Gastrocnemius medialis (tissue), 4 donors: ENCODE measurements around the gene PHOSPHO2. TPM values are rescaled to one million over a fixed set of nuclear protein-coding genes. Genes with fewer than 3 reads are reported as not detected.

ENCODE experiments used
- ATAC-seq, 2 donors: fragments of 150-250 bp; one replicate each; pipeline ENCODE4 v1.9.1; 2016
- DNase-seq, 2 donors: peaks; one replicate each; pipeline ENCODE4 v3.0.0-alpha.2; 2019
- H3K27ac ChIP-seq, 4 donors: fragments of 200-600 bp; sonication (generic); 1 replicate in 1 of 4; 2 replicates in 3 of 4; pipeline ENCODE4 v1.5.1; 2016 to 2018; ENCODE audit warnings: mild to moderate bottlenecking in 2 of 4, moderate library complexity in 1 of 4
- H3K27me3 ChIP-seq, 3 donors: fragments of 200-600 bp; sonication (generic) in 2 of 3; 1 replicate in 1 of 3; 2 replicates in 2 of 3; pipeline versions ENCODE4 v1.5.1 to v1.6.0; 2016 to 2019; ENCODE audit warnings: mild to moderate bottlenecking in 1 of 3, moderate library complexity in 1 of 3
- H3K36me3 ChIP-seq, 2 donors: fragments of 200-600 bp; sonication (generic) in 1 of 2; one replicate each; pipeline ENCODE4 v1.5.1; 2017 to 2018
- H3K4me1 ChIP-seq, 2 donors: fragments of 200-600 bp; sonication (generic) in 1 of 2; one replicate each; pipeline ENCODE4 v1.5.1; 2016 to 2017; ENCODE audit warnings: mild to moderate bottlenecking in 2 of 2
- H3K4me3 ChIP-seq, 4 donors: fragments of 200-600 bp; sonication (generic) in 3 of 4; 1 replicate in 1 of 4; 2 replicates in 3 of 4; pipeline ENCODE4 v1.5.1; 2016 to 2019; ENCODE audit warnings: mild to moderate bottlenecking in 2 of 4
- H3K9me3 ChIP-seq, 3 donors: fragments of 200-600 bp; sonication (generic) in 2 of 3; 1 replicate in 1 of 3; 2 replicates in 2 of 3; pipeline ENCODE4 v1.5.1; 2016 to 2019
- POLR2A ChIP-seq, 2 donors: fragments of 450-650 bp; IDR thresholded peaks; one replicate each; pipeline ENCODE4 v1.6.1; 2017; ENCODE audit warnings: antibody characterized with exemption in 2 of 2, mild to moderate bottlenecking in 2 of 2, moderate library complexity in 2 of 2
- in situ Hi-C, 4 donors: fragments of 200-750 bp; cut with MboI; loops; one replicate each; pipeline versions ENCODE4 v1.15.0 to v1.8.0; 2017; ENCODE audit warnings: low sequenced_read_pairs in 4 of 4
- intact Hi-C: fragments of 100-400 bp; cut with DNase I; formaldehyde crosslinking; loops from one replicate; pipeline ENCODE4 v1.15.1; 2023; ENCODE audit warnings: low total_unique reads
- total RNA-seq, 4 donors: library from RNA; depleted of rRNA; stranded (reverse); fragments of >200 nt; gene quantifications; one replicate each; pipeline versions ENCODE4 v1.1.0 to v1.2.3, GENCODE V29; 2016
- TF ChIP-seq, protein P1 (sequence below), 5 experiments: fragments of 450-650 bp in 3 of 5; fragments of 200-600 bp in 2 of 5; sonication (generic) in 2 of 5; IDR thresholded peaks in 4 of 5; conservative IDR thresholded peaks in 1 of 5; 1 replicate in 4 of 5; 2 replicates in 1 of 5; pipeline ENCODE4 v1.5.1; 2016 to 2019; ENCODE audit warnings: antibody characterized with exemption in 5 of 5, mild to moderate bottlenecking in 3 of 5, moderate library complexity in 3 of 5

The PHOSPHO2 gene
- total RNA-seq, 4 donors from 2014 or later: 2.0 to 9.4 (median 2.9) TPM

GRCh38 chr2:169718930-169719504 is 24.7 kb downstream of the PHOSPHO2 start:
- Histone ChIP-seq H3K4me1 (peaks cover 0 to 9% of the 10 kb centered on the region in 2 donors), H3K4me3 (no peak overlapping the region), H3K36me3 (no peaks in the 10 kb centered on the region), H3K9me3 (no peaks in the 10 kb centered on the region), H3K27me3 (no peaks in the 10 kb centered on the region), H3K27ac (no peak overlapping the region)
- intact Hi-C loops (no loop called here), in situ Hi-C loops (no loop called here)
- DNase-seq: no peak
- no peak for TF ChIP-seq POLR2A (IDR thresholded peaks at IDR 0.05)
- TF ChIP-seq, protein P1, sequence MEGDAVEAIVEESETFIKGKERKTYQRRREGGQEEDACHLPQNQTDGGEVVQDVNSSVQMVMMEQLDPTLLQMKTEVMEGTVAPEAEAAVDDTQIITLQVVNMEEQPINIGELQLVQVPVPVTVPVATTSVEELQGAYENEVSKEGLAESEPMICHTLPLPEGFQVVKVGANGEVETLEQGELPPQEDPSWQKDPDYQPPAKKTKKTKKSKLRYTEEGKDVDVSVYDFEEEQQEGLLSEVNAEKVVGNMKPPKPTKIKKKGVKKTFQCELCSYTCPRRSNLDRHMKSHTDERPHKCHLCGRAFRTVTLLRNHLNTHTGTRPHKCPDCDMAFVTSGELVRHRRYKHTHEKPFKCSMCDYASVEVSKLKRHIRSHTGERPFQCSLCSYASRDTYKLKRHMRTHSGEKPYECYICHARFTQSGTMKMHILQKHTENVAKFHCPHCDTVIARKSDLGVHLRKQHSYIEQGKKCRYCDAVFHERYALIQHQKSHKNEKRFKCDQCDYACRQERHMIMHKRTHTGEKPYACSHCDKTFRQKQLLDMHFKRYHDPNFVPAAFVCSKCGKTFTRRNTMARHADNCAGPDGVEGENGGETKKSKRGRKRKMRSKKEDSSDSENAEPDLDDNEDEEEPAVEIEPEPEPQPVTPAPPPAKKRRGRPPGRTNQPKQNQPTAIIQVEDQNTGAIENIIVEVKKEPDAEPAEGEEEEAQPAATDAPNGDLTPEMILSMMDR (IDR thresholded peaks at IDR 0.05 in 4 of 5, conservative IDR thresholded peaks at IDR 0.05 in 1 of 5): no peak
- no peak for ATAC-seq

- H3K4me1 ChIP-seq: no peaks in the 10 kb centered on the region
- H3K27ac ChIP-seq: no peak overlapping the region
- no peaks in the 10 kb centered on the region for H3K27me3 ChIP-seq
- TF ChIP-seq, protein P1 (IDR thresholded peaks at IDR 0.05 in 4 of 5, conservative IDR thresholded peaks at IDR 0.05 in 1 of 5): no peak
- no peak for TF ChIP-seq POLR2A (IDR thresholded peaks at IDR 0.05)
- no peak for DNase-seq
- H3K36me3 ChIP-seq: no peaks in the 10 kb centered on the region
- in situ Hi-C loops (no loop called here), intact Hi-C loops (no loop called here)
- no peaks in the 10 kb centered on the region for H3K9me3 ChIP-seq
- ATAC-seq: no peak
- H3K4me3 ChIP-seq: no peak overlapping the region
Measured at GRCh38 chr2:169721016-169721415, 26.7 kb downstream of the PHOSPHO2 start.

- no peak for ATAC-seq
- Histone ChIP-seq H3K36me3 (no peaks in the 10 kb centered on the region), H3K9me3 (no peaks in the 10 kb centered on the region), H3K4me3 (no peak overlapping the region), H3K4me1 (no peaks in the 10 kb centered on the region), H3K27me3 (no peaks in the 10 kb centered on the region), H3K27ac (no peak overlapping the region)
- no peak for DNase-seq
- TF ChIP-seq, protein P1 (IDR thresholded peaks at IDR 0.05 in 4 of 5, conservative IDR thresholded peaks at IDR 0.05 in 1 of 5): no peak
- intact Hi-C loops (no loop called here), in situ Hi-C loops (no loop called here)
Measured at GRCh38 chr2:169727065-169727464, 32.8 kb downstream of the PHOSPHO2 start.

DNA sequence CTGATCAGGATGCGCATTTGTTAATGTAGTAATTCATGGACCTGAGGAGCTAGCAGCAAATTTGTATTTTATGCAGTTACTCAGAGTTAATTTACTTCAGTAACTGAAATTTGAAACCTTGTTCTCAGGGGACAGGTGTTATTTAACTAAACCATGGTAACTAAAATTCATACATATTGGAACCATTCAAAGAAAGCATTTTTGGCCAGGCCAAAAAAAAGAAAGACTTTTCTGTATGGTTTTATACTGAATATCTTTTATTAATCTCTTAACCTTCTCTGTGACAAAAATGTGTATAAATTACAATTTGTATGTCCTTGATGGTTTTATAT is 35.0 kb downstream of the PHOSPHO2 start:
- no peak for TF ChIP-seq POLR2A (IDR thresholded peaks at IDR 0.05)
- TF ChIP-seq, protein P1 (IDR thresholded peaks at IDR 0.05 in 4 of 5, conservative IDR thresholded peaks at IDR 0.05 in 1 of 5): no peak
- no peak for ATAC-seq
- intact Hi-C loops (no loop called here), in situ Hi-C loops (no loop called here)
- H3K27ac ChIP-seq: no peak overlapping the region
- no peaks in the 10 kb centered on the region for H3K9me3 ChIP-seq
- no peak for DNase-seq
- H3K4me1 ChIP-seq: no peaks in the 10 kb centered on the region
- no peaks in the 10 kb centered on the region for H3K27me3 ChIP-seq
- no peaks in the 10 kb centered on the region for H3K36me3 ChIP-seq
- H3K4me3 ChIP-seq: no peak overlapping the region

- no peak for DNase-seq
- in situ Hi-C loops: no loop called here
Measured at GRCh38 chr2:169732075-169732474, 37.8 kb downstream of the PHOSPHO2 start.

More at GRCh38 chr2:169732075-169732474, 37.8 kb downstream of the PHOSPHO2 start:
- no peak overlapping the region for H3K4me3 ChIP-seq
- H3K36me3 ChIP-seq: no peaks in the 10 kb centered on the region
- H3K9me3 ChIP-seq: no peaks in the 10 kb centered on the region
- intact Hi-C loops: loop anchor here (2.0 to 10.0 kb wide), 2 partner anchors 37 to 63 kb away; partner anchors contain the start of genes CFAP210, PHOSPHO2 and SSB
- H3K27me3 ChIP-seq: no peaks in the 10 kb centered on the region
- no peak for ATAC-seq
- no peak overlapping the region for H3K27ac ChIP-seq
- TF ChIP-seq POLR2A (IDR thresholded peaks at IDR 0.05): no peak
- TF ChIP-seq, protein P1 (IDR thresholded peaks at IDR 0.05 in 4 of 5, conservative IDR thresholded peaks at IDR 0.05 in 1 of 5): no peak
- peaks cover 5 to 15% of the 10 kb centered on the region in 2 donors for H3K4me1 ChIP-seq
